ENCODE measurements around the gene UBE3D. TPM values are rescaled to one million over a fixed set of nuclear protein-coding genes. Genes with fewer than 3 reads are reported as not detected.

Gene UBE3D
- total RNA-seq, 1 donor from 2014 or later: 5.3 TPM

GRCh38 chr6:83097675-83098074 lies 32.0 kb upstream of the UBE3D start:
- no peak for TF ChIP-seq CTCF (IDR thresholded peaks at IDR 0.05)
- H3K4me1 ChIP-seq: peaks cover under 1% of the 10 kb centered on the region
- H3K36me3 ChIP-seq: peaks cover 37% of the 10 kb centered on the region
- H3K4me3 ChIP-seq: no peak overlapping the region
- intact Hi-C loops (cut with DNase I): no loop called here
- ATAC-seq (no peak), DNase-seq (no peak)
- H3K27me3 ChIP-seq (ENCODE audit: low read depth): no peaks in the 10 kb centered on the region
- H3K27ac ChIP-seq: no peak overlapping the region
- H3K9me3 ChIP-seq: no peaks in the 10 kb centered on the region

GRCh38 chr6:83097204-83097603 lies 31.6 kb upstream of the UBE3D start:
- no peak overlapping the region for H3K4me3 ChIP-seq
- no peak overlapping the region for H3K27ac ChIP-seq
- peaks cover 3% of the 10 kb centered on the region for H3K4me1 ChIP-seq
- no peak for TF ChIP-seq CTCF (IDR thresholded peaks at IDR 0.05)
- ATAC-seq: no peak
- no peaks in the 10 kb centered on the region for H3K27me3 ChIP-seq (ENCODE audit: low read depth)
- H3K9me3 ChIP-seq: no peaks in the 10 kb centered on the region
- intact Hi-C loops (cut with DNase I): no loop called here
- peaks cover 32% of the 10 kb centered on the region for H3K36me3 ChIP-seq
- DNase-seq: no peak

GRCh38 chr6:83096791-83097190 lies 31.1 kb upstream of the UBE3D start:
- Histone ChIP-seq H3K36me3 (peaks cover 28% of the 10 kb centered on the region), H3K27me3 (ENCODE audit: low read depth) (no peaks in the 10 kb centered on the region), H3K4me3 (no peak overlapping the region), H3K4me1 (peaks cover 3% of the 10 kb centered on the region), H3K9me3 (no peaks in the 10 kb centered on the region), H3K27ac (no peak overlapping the region)
- ATAC-seq: no peak
- intact Hi-C loops (cut with DNase I): no loop called here
- TF ChIP-seq CTCF (IDR thresholded peaks at IDR 0.05): no peak
- no peak for DNase-seq

GRCh38 chr6:83092756-83093399 lies 27.2 kb upstream of the UBE3D start:
- intact Hi-C loops (cut with DNase I): no loop called here
- ATAC-seq: peak in 1 of 2 donors; percentile 33
- H3K27me3 ChIP-seq (ENCODE audit: low read depth): no peaks in the 10 kb centered on the region
- no peak overlapping the region for H3K4me3 ChIP-seq
- no peaks in the 10 kb centered on the region for H3K9me3 ChIP-seq
- DNase-seq: no peak
- peaks cover 3% of the 10 kb centered on the region for H3K4me1 ChIP-seq
- no peaks in the 10 kb centered on the region for H3K36me3 ChIP-seq
- no peak for TF ChIP-seq CTCF (IDR thresholded peaks at IDR 0.05)
- no peak overlapping the region for H3K27ac ChIP-seq

- no peak for TF ChIP-seq CTCF (IDR thresholded peaks at IDR 0.05)
- Histone ChIP-seq H3K36me3 (no peaks in the 10 kb centered on the region), H3K27ac (no peak overlapping the region), H3K4me1 (peaks cover 7% of the 10 kb centered on the region), H3K27me3 (ENCODE audit: low read depth) (no peaks in the 10 kb centered on the region), H3K9me3 (no peaks in the 10 kb centered on the region), H3K4me3 (no peak overlapping the region)
- intact Hi-C loops (cut with DNase I): no loop called here
- ATAC-seq: no peak
- DNase-seq: no peak
Observed at GRCh38 chr6:83086751-83087150, 21.1 kb upstream of the UBE3D start.
